GM15510 (cell line): ENCODE results near the gene HTRA2.

Experiments
- POLR2A ChIP-seq: IDR thresholded peaks from 3 replicates; pipeline ENCODE4 v1.6.1; 2011; ENCODE audit warnings: borderline replicate concordance; ENCODE audit not compliant: insufficient read length; ENCODE audit errors: extremely low read depth

HTRA2 gene

DNA sequence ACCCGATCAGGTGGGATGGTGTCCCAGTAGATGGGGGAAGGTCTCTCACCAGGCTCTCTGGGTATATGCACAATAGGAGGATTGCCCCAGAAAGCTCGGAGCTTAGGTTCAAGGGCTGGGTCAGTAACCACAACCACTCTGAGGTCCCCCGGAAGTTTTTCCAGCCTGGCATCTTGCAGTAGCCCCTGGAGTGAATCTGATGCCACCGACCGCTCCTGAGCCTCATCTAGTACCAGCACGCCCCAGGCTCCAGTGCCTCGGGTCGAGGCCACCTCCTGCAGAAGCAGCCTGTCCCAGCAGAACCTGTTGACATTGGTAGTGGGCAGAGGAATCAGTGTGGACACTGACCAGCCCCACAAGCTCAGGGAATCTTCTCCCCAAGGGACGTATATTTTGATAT lies 5.7 kb upstream of the HTRA2 start:
- no peak for TF ChIP-seq POLR2A

- TF ChIP-seq POLR2A, result no peak
Observed at GRCh38 chr2:74524955-74525716, 4.6 kb upstream of the HTRA2 start.

DNA sequence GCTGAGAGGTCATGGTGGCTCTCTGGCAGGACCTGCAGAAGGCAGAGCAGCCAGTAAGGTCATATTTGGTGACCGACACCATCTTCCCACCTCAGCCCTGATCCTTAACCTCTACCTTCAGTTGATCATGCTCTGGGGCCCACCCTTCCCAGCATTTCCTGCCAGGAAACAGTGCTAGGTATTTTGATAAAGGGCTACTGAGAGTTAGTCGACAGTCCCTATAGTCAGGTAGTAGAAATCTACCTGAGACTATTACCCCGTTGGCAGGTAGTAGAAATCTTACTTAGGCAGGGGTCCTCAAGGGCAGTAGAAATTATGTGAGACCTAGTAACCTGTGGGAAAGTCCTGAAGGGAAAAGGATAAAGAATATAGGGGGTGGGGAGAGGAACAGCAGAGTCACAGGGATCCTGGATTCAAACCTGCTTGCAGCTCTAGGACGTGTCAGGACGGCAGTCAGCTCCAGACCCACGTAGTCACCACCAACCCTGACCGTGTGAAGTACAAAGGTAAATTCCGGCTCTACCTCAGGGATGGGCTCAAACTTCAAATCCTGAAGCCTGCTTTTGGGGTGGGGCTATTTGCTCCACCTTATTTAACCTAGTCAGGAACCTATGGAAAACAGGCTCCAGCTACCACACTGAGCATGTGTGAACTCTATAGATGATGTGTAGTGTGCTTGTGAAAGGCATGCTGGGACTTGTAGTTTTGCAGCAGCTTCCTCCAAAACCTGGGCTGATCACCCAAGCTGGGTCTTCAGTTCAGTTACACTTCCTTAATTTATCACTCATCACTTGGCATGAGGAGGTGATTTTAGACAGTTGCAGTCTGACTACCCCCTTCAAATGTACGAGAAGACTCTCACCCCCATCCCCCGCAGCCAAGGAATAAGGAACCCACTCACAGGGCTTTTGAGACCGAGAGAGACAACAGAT lies 3.8 kb upstream of the HTRA2 start, which contains the start of gene DQX1:
TSS of gene DQX1 (minus strand) at position 515 of the 932 bp plus-strand sequence. CDS start at position 13, 502 bp downstream.
- TF ChIP-seq POLR2A, result no peak

GRCh38 chr2:74526649-74527230 lies 3.0 kb upstream of the HTRA2 start:
- TF ChIP-seq POLR2A, result no peak

DNA sequence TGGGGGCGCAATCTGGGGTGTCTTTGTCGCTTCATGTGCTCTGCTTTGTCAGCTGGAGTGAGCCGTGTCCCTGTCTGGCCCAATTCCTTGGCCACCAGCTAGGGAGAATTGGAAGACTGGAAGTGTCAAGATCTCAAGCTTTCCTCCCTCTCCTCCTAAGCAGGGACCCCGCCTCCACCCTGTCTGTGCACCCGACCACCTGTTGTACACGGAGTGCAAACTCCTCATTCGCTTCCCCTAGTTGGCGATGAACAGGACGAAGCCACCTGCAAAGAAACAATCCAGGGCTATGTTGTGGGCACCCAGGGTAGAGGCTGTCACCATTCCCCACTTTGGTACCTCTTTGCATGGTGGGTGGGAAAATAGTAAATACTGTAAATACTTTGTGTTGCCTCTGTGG lies 2.0 kb upstream of the HTRA2 start:
- TF ChIP-seq POLR2A, result no peak

- no peak for TF ChIP-seq POLR2A
Observed at GRCh38 chr2:74528600-74529356, 955 bp upstream of the HTRA2 start.

DNA sequence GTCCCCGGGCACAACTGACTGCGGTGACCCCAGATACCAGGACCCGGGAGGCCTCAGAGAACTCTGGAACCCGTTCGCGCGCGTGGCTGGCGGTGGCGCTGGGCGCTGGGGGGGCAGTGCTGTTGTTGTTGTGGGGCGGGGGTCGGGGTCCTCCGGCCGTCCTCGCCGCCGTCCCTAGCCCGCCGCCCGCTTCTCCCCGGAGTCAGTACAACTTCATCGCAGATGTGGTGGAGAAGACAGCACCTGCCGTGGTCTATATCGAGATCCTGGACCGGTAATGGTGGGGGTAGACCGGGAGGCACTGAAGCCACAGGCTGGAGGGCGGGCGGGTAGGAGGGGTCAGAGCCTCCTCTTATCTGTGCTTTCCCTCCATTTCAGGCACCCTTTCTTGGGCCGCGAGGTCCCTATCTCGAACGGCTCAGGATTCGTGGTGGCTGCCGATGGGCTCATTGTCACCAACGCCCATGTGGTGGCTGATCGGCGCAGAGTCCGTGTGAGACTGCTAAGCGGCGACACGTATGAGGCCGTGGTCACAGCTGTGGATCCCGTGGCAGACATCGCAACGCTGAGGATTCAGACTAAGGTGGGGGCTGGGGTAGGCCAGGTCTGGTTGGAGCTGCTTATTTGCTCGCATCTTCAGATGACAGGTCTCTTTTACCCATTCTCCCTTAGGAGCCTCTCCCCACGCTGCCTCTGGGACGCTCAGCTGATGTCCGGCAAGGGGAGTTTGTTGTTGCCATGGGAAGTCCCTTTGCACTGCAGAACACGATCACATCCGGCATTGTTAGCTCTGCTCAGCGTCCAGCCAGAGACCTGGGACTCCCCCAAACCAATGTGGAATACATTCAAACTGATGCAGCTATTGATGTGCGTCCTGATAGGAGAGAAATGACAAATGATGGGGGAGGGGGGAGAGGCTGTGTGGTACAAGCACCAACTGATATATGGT lies 780 bp downstream of the HTRA2 start:
- no peak for TF ChIP-seq POLR2A

- TF ChIP-seq POLR2A, result no peak
Observed at GRCh38 chr2:74531666-74532065, 1.9 kb downstream of the HTRA2 start.

DNA sequence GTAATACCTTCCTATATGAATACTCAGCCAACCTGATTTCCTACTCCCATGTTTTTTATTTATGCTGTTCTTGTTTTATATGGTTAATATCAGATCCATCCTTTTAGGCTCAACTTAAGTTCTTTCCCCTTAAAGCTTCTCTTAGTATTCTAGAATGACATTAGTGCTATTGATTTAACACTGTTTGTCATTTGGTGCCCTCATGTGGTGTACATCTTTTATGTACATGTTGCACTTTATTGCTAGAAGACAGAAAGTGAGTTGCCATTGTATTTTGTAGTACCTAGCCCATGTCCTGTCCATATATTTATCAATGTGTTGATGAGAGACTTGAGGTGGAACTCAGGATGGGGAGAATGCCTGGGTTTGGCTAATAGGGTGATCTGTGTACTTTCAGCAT lies 2.5 kb downstream of the HTRA2 start:
- TF ChIP-seq POLR2A, result no peak

DNA sequence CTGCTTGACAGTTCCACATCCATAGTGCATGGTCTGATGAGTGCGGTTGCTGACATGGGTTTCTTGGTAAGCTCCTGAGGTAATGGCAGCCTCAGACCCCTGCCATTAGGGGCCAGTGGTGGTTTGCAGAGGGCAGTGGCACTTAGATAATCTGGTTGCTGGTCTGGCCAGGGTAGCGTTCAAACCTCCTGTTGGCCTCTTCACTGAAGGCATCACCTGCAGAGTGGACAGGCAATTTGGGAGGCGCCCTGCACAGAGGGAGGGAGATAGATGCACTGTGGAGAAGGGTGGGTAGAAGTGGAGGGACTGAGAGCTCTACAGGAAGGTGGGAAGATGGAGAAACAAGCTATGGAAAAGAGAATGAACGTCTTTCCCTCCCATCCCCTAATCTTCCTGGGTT lies 3.7 kb downstream of the HTRA2 start:
- TF ChIP-seq POLR2A, result no peak

DNA sequence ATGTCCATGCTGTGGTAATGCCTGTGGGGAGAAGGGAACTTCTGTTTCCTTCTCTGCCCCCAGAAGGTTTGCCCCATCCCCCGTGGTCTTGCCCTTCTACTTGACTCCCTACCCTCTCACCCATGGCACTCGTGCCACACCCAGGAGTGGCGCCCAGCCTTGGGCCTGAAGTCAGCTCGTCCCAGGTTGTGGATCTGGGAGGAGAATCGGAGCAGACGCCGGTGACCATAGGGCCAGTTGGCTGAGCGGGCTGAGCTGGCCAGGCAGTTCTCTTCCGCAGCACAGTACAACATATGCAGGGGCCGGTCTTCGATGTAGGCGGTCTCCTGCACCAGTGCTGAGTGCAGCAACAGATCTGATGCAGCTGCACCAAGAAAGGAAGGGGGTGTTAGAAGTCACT lies 4.7 kb downstream of the HTRA2 start:
- TF ChIP-seq POLR2A, result no peak

- TF ChIP-seq POLR2A, result no peak
Observed at GRCh38 chr2:74535440-74535965, 5.8 kb downstream of the HTRA2 start.
